Thyroid gland (tissue), 4 donors: ENCODE results near the gene DOHH. TPM values are rescaled to one million over a fixed set of nuclear protein-coding genes. Genes with fewer than 3 reads are reported as not detected.

Experiments
- DNase-seq, 2 donors: peaks; one replicate each; pipeline ENCODE4 v3.0.0-alpha.2; 2019
- H3K27ac ChIP-seq, 3 donors: fragments of 200-600 bp; sonication (generic); 1 replicate in 2 of 3; 2 replicates in 1 of 3; pipeline ENCODE4 v1.5.1; 2016 to 2019; ENCODE audit warnings: mild to moderate bottlenecking in 1 of 3, moderate library complexity in 1 of 3
- H3K27me3 ChIP-seq: fragments of 200-600 bp; sonication (generic); one replicate; pipeline ENCODE4 v1.5.1; 2019
- H3K36me3 ChIP-seq, 2 donors: fragments of 200-600 bp; sonication (generic); one replicate each; pipeline ENCODE4 v1.5.1; 2016 to 2019
- H3K4me1 ChIP-seq, 2 donors: fragments of 200-600 bp; sonication (generic); one replicate each; pipeline ENCODE4 v1.5.1; 2017 to 2019
- H3K4me3 ChIP-seq, 3 donors: fragments of 200-600 bp; sonication (generic); replicated peaks in 1 of 3; 1 replicate in 2 of 3; 2 replicates in 1 of 3; pipeline ENCODE4 v1.5.1; 2016; ENCODE audit warnings: mild to moderate bottlenecking in 1 of 3
- H3K9me3 ChIP-seq: fragments of 200-600 bp; sonication (generic); one replicate; pipeline ENCODE4 v1.5.1; 2017
- POLR2A ChIP-seq, 2 donors: fragments of 450-650 bp; IDR thresholded peaks; one replicate each; pipeline ENCODE4 v1.6.1; 2017; ENCODE audit warnings: antibody characterized with exemption in 2 of 2, mild to moderate bottlenecking in 2 of 2, moderate library complexity in 1 of 2
- WGBS, 2 donors: methylation state at CpG; one replicate each; pipeline ENCODE4 v1.1.5; 2017; 5-methylcytosine and 5-hydroxymethylcytosine counted together
- intact Hi-C: fragments of 100-400 bp; cut with DNase I; formaldehyde crosslinking; loops from one replicate; pipeline ENCODE4 v1.15.1; 2023
- total RNA-seq, 4 donors: library from RNA; depleted of rRNA; stranded (reverse); fragments of >200 nt; gene quantifications; one replicate each; pipeline ENCODE4 v1.2.3, GENCODE V29; 2016
- TF ChIP-seq, protein P1 (sequence below), 6 experiments: fragments of 200-600 bp in 3 of 6; fragments of 450-650 bp in 3 of 6; sonication (generic) in 3 of 6; IDR thresholded peaks; one replicate each; pipeline ENCODE4 v1.5.1; 2016 to 2019; ENCODE audit warnings: antibody characterized with exemption in 6 of 6, mild to moderate bottlenecking in 2 of 6, inconsistent platforms in 1 of 6, moderate library complexity in 1 of 6

The DOHH gene
- total RNA-seq, 4 donors from 2014 or later = 9.0 to 18.9 (median 13.6) TPM

- Histone ChIP-seq H3K4me1 (no peaks in the 10 kb centered on the region), H3K4me3 (no peak overlapping the region), H3K27ac (no peak overlapping the region), H3K27me3 (no peaks in the 10 kb centered on the region), H3K9me3 (no peaks in the 10 kb centered on the region), H3K36me3 (peaks cover 53 to 54% of the 10 kb centered on the region in 2 donors)
- 90 to 95% methylated on average over 4 to 20 of the region's 21 CpGs for WGBS, 2 donors
- intact Hi-C loops = no loop called here
- no peak for DNase-seq
- TF ChIP-seq, protein P1, sequence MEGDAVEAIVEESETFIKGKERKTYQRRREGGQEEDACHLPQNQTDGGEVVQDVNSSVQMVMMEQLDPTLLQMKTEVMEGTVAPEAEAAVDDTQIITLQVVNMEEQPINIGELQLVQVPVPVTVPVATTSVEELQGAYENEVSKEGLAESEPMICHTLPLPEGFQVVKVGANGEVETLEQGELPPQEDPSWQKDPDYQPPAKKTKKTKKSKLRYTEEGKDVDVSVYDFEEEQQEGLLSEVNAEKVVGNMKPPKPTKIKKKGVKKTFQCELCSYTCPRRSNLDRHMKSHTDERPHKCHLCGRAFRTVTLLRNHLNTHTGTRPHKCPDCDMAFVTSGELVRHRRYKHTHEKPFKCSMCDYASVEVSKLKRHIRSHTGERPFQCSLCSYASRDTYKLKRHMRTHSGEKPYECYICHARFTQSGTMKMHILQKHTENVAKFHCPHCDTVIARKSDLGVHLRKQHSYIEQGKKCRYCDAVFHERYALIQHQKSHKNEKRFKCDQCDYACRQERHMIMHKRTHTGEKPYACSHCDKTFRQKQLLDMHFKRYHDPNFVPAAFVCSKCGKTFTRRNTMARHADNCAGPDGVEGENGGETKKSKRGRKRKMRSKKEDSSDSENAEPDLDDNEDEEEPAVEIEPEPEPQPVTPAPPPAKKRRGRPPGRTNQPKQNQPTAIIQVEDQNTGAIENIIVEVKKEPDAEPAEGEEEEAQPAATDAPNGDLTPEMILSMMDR (IDR thresholded peaks at IDR 0.05) = no peak
- TF ChIP-seq POLR2A (IDR thresholded peaks at IDR 0.05) = no peak
Observed at GRCh38 chr19:3527238-3527910, 26.9 kb upstream of the DOHH start.

DNA sequence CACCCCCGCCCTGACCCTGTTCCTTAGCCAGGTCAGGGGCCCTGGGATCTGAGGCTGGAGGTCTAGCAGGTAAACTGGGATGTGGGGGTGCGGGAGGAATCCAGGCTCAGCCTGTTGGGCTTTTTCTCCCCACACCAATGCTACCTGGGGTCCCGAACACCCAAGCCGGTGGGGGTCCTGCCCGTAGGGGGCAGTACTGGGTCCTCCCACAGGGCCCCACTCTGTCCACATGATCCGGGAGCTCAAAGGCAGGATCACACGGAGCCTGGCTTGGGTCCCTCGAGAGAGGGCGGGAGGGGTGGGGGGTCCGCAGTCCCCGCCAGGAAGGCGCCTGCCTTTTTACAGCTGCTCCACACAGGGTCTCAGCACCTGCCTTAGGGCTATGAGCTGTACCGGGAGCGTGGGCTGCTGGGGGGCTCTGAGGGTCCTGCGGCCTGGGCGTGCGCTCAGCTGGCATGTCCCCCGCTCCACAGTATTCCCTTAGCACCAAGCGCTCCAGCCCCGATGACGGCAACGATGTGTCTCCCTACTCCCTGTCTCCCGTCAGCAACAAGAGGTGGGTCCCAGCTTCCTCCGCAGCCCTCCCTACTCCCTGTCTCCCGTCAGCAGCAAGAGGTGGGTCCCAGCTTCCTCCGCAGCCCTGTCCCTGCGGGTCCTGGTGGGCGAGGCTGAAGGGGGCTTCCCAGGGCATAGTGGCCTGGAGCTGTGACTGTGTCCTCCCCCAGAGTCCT, 26.2 kb upstream of the DOHH start:
- intact Hi-C loops = no loop called here
- no peaks in the 10 kb centered on the region for H3K27me3 ChIP-seq
- peaks cover 46 to 47% of the 10 kb centered on the region in 2 donors for H3K36me3 ChIP-seq
- H3K27ac ChIP-seq = no peak overlapping the region
- WGBS, 2 donors = 95% methylated on average over 11 to 18 of the region's 28 CpGs
- no peaks in the 10 kb centered on the region for H3K4me1 ChIP-seq
- H3K9me3 ChIP-seq = no peaks in the 10 kb centered on the region
- DNase-seq = no peak
- H3K4me3 ChIP-seq = no peak overlapping the region
- no peak for TF ChIP-seq POLR2A (IDR thresholded peaks at IDR 0.05)
- TF ChIP-seq, protein P1 (IDR thresholded peaks at IDR 0.05) = no peak

DNA sequence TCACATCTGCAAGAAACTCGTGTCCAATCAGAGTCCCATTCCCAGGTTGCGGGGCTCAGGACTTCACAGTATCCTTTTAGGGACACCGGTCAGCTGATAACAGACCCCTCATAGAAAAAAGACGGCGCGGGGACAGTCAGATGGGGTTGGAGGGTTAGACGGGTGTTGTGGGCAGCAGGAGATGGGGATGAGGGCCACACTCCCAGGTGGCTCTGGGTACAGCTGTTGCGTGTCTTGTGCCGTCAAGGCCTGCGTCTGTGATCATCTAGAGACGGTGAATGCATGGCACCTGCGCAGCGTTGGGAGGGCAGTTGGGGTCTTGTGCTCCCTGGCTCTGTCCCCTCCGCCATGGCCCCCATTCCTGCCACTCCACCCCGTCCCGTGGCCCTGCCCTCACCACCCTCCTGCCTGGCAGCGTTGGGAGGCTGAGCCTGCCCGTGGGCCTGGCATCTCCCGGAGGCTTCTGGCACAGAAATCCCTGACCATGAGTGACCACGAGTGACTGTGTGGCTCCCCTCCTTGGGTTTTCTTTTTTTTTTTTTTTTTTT, 24.5 kb upstream of the DOHH start:
- TF ChIP-seq POLR2A (IDR thresholded peaks at IDR 0.05) = no peak
- TF ChIP-seq, protein P1 (IDR thresholded peaks at IDR 0.05) = no peak
- Histone ChIP-seq H3K27ac (no peak overlapping the region), H3K9me3 (no peaks in the 10 kb centered on the region), H3K4me3 (no peak overlapping the region), H3K4me1 (no peaks in the 10 kb centered on the region), H3K36me3 (peaks cover 35 to 40% of the 10 kb centered on the region in 2 donors), H3K27me3 (no peaks in the 10 kb centered on the region)
- 90 to 92% methylated on average over 18 to 20 of the region's 20 CpGs for WGBS, 2 donors
- DNase-seq = no peak
- intact Hi-C loops = no loop called here

GRCh38 chr19:3524078-3524842, 23.8 kb upstream of the DOHH start:
- WGBS, 2 donors = 94% methylated on average over 13 to 26 of the region's 33 CpGs
- intact Hi-C loops = no loop called here
- Histone ChIP-seq H3K27me3 (no peaks in the 10 kb centered on the region), H3K4me1 (no peaks in the 10 kb centered on the region), H3K4me3 (no peak overlapping the region), H3K36me3 (peaks cover 35 to 40% of the 10 kb centered on the region in 2 donors), H3K27ac (no peak overlapping the region), H3K9me3 (no peaks in the 10 kb centered on the region)
- no peak for DNase-seq
- TF ChIP-seq POLR2A (IDR thresholded peaks at IDR 0.05) = no peak
- TF ChIP-seq, protein P1 (IDR thresholded peaks at IDR 0.05) = no peak
